ENCODE results near the gene KLF5.

The KLF5 gene

DNA sequence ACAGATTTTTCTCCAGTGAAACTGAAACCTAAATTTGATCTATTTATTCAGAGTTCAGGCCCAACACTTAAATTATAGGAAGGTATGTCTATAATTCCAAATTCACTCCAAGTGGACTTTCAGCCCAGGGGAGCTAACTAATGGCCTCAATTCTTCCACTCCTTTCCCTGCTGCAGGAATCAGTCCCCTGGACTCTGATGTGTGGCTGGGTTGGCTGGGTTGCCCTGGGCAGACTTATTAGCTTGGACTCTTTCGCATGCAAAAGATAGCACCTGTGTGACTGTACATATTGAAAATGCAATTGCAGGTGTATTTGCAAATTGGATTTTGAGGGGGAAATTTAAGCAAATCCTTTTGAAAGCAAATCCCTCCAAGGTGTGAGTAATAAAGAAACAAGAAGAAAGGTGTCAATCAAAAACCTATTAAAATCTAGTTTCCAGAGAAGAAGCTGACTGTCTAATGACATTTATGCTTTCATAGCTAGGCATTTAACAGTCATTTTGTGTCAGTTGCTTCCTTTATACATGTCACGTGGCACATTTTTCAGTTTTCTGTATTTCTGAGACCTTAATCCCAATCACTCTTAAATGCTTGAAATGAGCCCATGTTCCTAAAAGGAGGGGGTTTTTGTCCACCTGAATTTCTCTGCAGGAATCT, 42.7 kb downstream of the KLF5 start:
- no peaks in the 10 kb centered on the region for H3K9me2 ChIP-seq (replicated peaks; ENCODE audit: control insufficient read depth, low read length)
- no peaks in the 10 kb centered on the region for H3K79me2 ChIP-seq (ENCODE audit: control insufficient read depth, low read length)
- H3K27me3 ChIP-seq (ENCODE audit: control insufficient read depth, low read length), result no peaks in the 10 kb centered on the region
- no peaks in the 10 kb centered on the region for H3K36me3 ChIP-seq (ENCODE audit: control insufficient read depth, low read length)
- no peak overlapping the region for H3K27ac ChIP-seq (ENCODE audit: low read depth, low read length)
- peaks cover 4% of the 10 kb centered on the region; the same call in 1 of the 2 replicates for H3K9me3 ChIP-seq (ENCODE audit: control insufficient read depth, insufficient read depth, low read length)
- no peaks in the 10 kb centered on the region for H4K20me1 ChIP-seq (ENCODE audit: control insufficient read depth, insufficient read depth, low read depth, low read length)
- H3K4me2 ChIP-seq (ENCODE audit: low read length), result no peak overlapping the region
- no peaks in the 10 kb centered on the region for H3F3A ChIP-seq (ENCODE audit: control insufficient read depth, insufficient read depth)
- no peaks in the 10 kb centered on the region for H3K4me1 ChIP-seq (ENCODE audit: control insufficient read depth, low read length)
- H3K4me3 ChIP-seq (ENCODE audit: low read length), result no peak overlapping the region
- no peak for TF ChIP-seq EZH2phosphoT487 (IDR thresholded peaks at IDR 0.05; ENCODE audit: borderline replicate concordance, low read length)
- TF ChIP-seq, protein P1, sequence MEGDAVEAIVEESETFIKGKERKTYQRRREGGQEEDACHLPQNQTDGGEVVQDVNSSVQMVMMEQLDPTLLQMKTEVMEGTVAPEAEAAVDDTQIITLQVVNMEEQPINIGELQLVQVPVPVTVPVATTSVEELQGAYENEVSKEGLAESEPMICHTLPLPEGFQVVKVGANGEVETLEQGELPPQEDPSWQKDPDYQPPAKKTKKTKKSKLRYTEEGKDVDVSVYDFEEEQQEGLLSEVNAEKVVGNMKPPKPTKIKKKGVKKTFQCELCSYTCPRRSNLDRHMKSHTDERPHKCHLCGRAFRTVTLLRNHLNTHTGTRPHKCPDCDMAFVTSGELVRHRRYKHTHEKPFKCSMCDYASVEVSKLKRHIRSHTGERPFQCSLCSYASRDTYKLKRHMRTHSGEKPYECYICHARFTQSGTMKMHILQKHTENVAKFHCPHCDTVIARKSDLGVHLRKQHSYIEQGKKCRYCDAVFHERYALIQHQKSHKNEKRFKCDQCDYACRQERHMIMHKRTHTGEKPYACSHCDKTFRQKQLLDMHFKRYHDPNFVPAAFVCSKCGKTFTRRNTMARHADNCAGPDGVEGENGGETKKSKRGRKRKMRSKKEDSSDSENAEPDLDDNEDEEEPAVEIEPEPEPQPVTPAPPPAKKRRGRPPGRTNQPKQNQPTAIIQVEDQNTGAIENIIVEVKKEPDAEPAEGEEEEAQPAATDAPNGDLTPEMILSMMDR (IDR thresholded peaks at IDR 0.05; ENCODE audit: low read depth, low read length, poor library complexity, severe bottlenecking), result no peak

DNA sequence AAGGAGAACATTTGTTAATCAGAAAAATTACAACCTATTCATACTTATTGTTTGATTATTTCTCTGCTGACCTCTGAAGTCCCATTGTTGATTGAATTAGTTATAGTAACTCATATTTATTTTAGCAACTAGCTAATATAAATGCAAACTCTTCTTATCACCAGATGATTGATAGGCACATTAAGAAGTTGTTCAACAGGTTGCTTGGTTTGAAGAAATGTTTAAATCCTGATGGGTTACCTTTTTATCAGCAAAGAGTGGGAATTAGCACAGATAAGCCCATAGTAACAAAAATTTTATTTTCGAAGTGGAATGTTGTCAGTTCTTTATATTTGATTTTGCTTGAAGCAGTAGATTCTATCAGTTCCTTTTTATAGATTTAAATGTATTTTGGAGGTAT, 44.4 kb downstream of the KLF5 start:
- Histone ChIP-seq H3K4me3 (ENCODE audit: low read length) (no peak overlapping the region), H3K9me2 (replicated peaks; ENCODE audit: control insufficient read depth, low read length) (no peaks in the 10 kb centered on the region), H3K9me3 (ENCODE audit: control insufficient read depth, insufficient read depth, low read length) (no peaks in the 10 kb centered on the region), H3K4me1 (ENCODE audit: control insufficient read depth, low read length) (no peaks in the 10 kb centered on the region), H4K20me1 (ENCODE audit: control insufficient read depth, insufficient read depth, low read depth, low read length) (no peaks in the 10 kb centered on the region), H3F3A (ENCODE audit: control insufficient read depth, insufficient read depth) (no peaks in the 10 kb centered on the region), H3K4me2 (ENCODE audit: low read length) (no peak overlapping the region), H3K36me3 (ENCODE audit: control insufficient read depth, low read length) (no peaks in the 10 kb centered on the region), H3K79me2 (ENCODE audit: control insufficient read depth, low read length) (no peaks in the 10 kb centered on the region), H3K27me3 (ENCODE audit: control insufficient read depth, low read length) (no peaks in the 10 kb centered on the region), H3K27ac (ENCODE audit: low read depth, low read length) (no peak overlapping the region)
- no peak for TF ChIP-seq EZH2phosphoT487 (IDR thresholded peaks at IDR 0.05; ENCODE audit: borderline replicate concordance, low read length)
- TF ChIP-seq, protein P1 (IDR thresholded peaks at IDR 0.05; ENCODE audit: low read depth, low read length, poor library complexity, severe bottlenecking), result no peak

DNA sequence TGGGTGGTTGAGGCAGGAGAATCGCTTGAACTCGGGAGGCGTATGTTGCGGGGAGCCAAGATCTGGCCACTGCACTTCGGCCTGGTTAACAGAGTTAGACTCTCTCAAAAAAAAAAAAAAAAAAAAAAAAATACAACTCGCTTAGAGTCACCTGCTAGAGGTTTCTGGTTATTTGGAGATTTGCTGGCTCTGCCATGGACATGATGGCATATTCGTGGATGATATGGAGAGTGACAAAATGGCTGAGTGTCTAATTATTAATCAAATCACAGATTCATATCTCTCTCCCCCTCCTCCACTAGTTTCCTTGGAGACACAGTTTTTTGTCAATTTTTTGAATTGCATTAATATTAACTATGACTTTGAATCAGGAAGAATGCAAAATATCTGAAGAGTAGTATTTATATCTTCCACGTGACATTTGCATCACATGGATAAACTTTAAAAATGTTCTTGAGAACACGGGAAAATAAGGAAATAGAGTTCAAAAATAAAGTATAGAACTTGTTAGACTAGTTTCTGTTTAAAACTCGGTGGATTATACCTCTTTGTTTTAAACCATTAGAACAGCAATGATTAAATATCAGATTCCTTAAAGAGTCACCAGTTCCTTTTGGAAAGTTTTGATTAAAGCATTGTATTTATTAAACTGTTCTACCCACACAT, 47.8 kb downstream of the KLF5 start:
- Histone ChIP-seq H3K27ac (ENCODE audit: low read depth, low read length) (no peak overlapping the region), H3K9me3 (ENCODE audit: control insufficient read depth, insufficient read depth, low read length) (no peaks in the 10 kb centered on the region), H4K20me1 (ENCODE audit: control insufficient read depth, insufficient read depth, low read depth, low read length) (no peaks in the 10 kb centered on the region), H3K4me2 (ENCODE audit: low read length) (no peak overlapping the region), H3K4me3 (ENCODE audit: low read length) (no peak overlapping the region), H3K27me3 (ENCODE audit: control insufficient read depth, low read length) (no peaks in the 10 kb centered on the region), H3K9me2 (replicated peaks; ENCODE audit: control insufficient read depth, low read length) (no peaks in the 10 kb centered on the region), H3K4me1 (ENCODE audit: control insufficient read depth, low read length) (no peaks in the 10 kb centered on the region), H3F3A (ENCODE audit: control insufficient read depth, insufficient read depth) (no peaks in the 10 kb centered on the region), H3K36me3 (ENCODE audit: control insufficient read depth, low read length) (no peaks in the 10 kb centered on the region), H3K79me2 (ENCODE audit: control insufficient read depth, low read length) (no peaks in the 10 kb centered on the region)
- TF ChIP-seq, protein P1 (IDR thresholded peaks at IDR 0.05; ENCODE audit: low read depth, low read length, poor library complexity, severe bottlenecking), result no peak
- no peak for TF ChIP-seq EZH2phosphoT487 (IDR thresholded peaks at IDR 0.05; ENCODE audit: borderline replicate concordance, low read length)

All from DOHH2 (cell line).